Epithelial cell of alveolus of lung (primary cell): ENCODE measurements around the gene C6orf52. TPM values are rescaled to one million over a fixed set of nuclear protein-coding genes. Genes with fewer than 3 reads are reported as not detected.

Experiments
- total RNA-seq: library from RNA; depleted of rRNA; stranded (reverse); fragments of >200 nt; gene quantifications from 2 replicates; pipeline ENCODE4 v1.2.1, GENCODE V29; 2015

Gene C6orf52
- 3.9 TPM in 1 of 2 replicates, not detected in the other for total RNA-seq

GRCh38 chr6:10694302-10695085 lies at the start of gene C6orf52, which contains the start of gene PAK1IP1:
Gene C6orf52, minus strand, starts transcription at chr6:10694616. Its CDS starts 7,066 bp downstream, at chr6:10687550.
Gene PAK1IP1, plus strand, starts transcription at chr6:10694972. Its CDS starts 14 bp downstream, at chr6:10694986.

GRCh38 chr6:10722820-10723566 lies 28.6 kb upstream of the C6orf52 start, which contains the start of gene TMEM14C:
Gene TMEM14C, plus strand, starts transcription at chr6:10723070. Its CDS starts 1,544 bp downstream, at chr6:10724614.

Other genes starting within 250 kb of the C6orf52 start
- 0.08 and 1.0 TPM in 2 replicates for gene GCNT2, start 173.3 kb downstream of the C6orf52 start, total RNA-seq
- 9.9 and 18.1 TPM in 2 replicates for gene PAK1IP1, start 356 bp upstream of the C6orf52 start, total RNA-seq
- 142 and 224 TPM in 2 replicates for gene TMEM14C, start 28.5 kb upstream of the C6orf52 start, total RNA-seq
- gene TMEM14B, start 53.2 kb upstream of the C6orf52 start, total RNA-seq, result 85.6 and 103 TPM in 2 replicates
- 0.24 TPM in 1 of 2 replicates, not detected in the other for gene MAK, start 143.9 kb upstream of the C6orf52 start, total RNA-seq
- gene GCM2, start 187.4 kb upstream of the C6orf52 start, total RNA-seq, result not detected in 2 replicates
- gene SYCP2L, start 192.4 kb upstream of the C6orf52 start, total RNA-seq, result 0.13 TPM in 1 of 2 replicates, not detected in the other